TTC549 (cell line): ENCODE measurements around the gene RCAN2.

Experiments
- FAIRE-seq: peaks from 2 replicates; lab custom pipeline; 2012; peaks lifted over from hg19 to GRCh38; lab: Jason Lieb, UNC

RCAN2 gene

GRCh38 chr6:46331461-46331860 is 159.8 kb downstream of the RCAN2 start:
- no peak for FAIRE-seq

GRCh38 chr6:46329568-46329967 is 161.7 kb downstream of the RCAN2 start:
- FAIRE-seq, result no peak

DNA sequence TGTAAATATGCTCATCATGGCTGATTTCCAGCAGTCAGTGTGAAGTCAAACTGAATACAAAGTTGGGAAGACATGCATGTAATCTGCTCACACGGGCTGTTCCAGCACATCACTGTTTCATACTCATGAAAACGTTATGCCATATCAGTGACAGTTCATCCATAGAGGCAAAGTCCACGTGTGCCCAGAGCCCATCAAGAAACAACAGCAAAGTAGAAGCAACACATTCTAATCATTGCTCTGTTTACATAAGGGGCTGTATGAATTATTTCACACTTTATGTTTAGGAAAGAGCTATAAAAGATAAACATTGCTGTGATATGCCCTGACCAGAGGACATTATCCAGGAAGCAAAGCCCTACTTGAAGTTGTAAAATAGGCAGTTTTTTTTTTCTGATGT is 163.5 kb downstream of the RCAN2 start:
- no peak for FAIRE-seq

- no peak for FAIRE-seq
These were observed 165.4 kb downstream of the RCAN2 start for GRCh38 chr6:46325561-46326530.

DNA sequence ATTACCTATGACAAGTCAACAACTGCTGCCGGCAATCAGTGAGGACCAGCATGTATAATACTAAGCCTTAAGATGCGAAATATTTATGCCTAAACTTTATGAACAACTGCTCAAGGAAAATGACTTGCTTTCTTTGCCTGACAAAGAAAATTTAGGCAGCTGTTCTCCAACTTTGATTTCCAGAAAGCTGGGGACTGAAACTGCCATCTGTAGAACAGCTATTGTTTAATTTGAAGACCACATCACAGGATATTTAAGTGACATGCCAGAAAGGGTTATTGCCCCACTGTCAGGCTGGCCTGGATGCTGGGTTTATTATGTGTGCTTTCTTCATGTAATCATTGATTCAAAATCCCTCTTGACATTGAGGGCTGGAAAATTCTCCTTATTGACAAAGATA is 166.5 kb downstream of the RCAN2 start:
- no peak for FAIRE-seq

DNA sequence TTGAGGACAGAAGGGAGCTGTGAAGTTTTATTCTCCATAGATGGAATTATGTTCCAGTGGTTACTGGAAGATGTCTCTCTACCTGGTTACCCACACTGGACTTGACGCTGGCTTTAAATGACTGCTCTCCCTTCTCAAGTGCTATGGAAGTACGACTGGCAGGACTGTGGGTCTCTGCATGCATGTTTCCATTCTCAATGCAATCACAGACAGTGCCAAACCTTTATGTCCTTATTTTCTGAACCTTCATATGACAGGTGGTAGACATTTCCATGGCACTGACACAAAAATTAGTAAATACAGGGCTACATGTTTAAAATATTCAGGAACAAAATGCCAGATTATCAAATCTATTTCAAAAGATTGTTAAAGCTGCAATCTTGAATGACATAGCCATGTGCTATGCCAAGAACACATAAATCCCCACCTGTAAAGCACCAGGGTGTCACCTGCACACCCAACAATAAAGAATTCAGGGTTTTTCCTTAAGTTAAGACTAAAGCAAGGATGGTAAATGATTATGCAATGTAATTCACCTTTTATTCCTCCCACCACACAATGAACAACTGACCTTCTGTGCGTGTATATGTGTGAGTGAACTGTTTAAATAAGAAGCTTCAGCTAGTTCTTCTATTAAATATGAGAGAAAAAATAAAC is 167.2 kb downstream of the RCAN2 start:
- no peak for FAIRE-seq

DNA sequence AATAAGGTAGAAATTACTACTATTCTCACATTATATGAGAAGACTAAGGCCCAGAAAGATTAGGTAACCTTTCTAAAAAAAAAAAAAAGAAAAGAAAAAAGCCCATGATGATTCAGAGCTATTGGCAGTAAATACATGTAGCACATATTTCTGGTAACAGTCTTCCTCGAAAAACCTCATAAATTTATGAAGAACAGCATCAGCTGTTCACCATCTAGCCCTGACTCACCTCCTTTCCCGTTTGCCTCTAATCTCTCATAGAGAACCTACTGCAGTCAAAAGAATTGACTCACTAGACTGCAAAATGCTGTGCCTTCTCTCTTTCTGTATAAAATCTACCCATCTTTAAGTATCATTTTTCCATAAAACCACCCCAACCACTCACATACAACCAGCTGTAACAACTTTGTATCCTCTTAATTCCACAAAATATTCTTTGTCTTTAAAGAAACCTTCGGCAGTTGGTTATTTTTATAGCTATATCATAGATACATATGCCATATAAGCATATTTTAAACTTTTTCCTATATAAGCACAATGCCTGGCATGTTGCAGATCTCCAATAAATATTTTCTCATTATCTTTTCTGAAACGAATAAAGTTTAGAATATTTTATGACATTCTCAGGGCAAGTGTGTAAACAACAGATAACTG is 167.8 kb downstream of the RCAN2 start:
- FAIRE-seq, result no peak

- FAIRE-seq, result no peak
These were observed 170.7 kb downstream of the RCAN2 start for GRCh38 chr6:46320505-46320904.

- FAIRE-seq, result no peak
These were observed 175.7 kb downstream of the RCAN2 start for GRCh38 chr6:46315589-46315988.

- no peak for FAIRE-seq
These were observed 178.6 kb downstream of the RCAN2 start for GRCh38 chr6:46312654-46313053.

GRCh38 chr6:46310196-46310595 is 181.1 kb downstream of the RCAN2 start:
- no peak for FAIRE-seq

DNA sequence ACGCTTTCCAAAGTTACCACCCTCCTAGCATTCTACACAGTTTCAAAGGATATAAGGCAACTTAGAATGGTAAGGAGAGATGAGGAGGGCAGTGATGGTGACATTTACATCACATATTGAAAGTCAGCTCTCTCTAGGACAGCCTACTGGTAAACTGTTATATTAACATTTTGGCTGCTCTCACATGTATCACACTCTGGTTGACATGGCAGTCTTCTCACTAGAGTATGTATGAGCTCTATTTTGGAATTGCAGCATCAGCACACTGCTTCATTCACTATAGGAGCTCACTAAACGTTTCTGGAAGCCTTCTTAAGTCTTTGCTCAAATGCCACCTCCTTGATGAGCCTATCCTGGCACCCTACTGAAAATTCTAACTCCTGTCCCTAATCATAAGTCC is 184.8 kb downstream of the RCAN2 start:
- FAIRE-seq, result no peak

DNA sequence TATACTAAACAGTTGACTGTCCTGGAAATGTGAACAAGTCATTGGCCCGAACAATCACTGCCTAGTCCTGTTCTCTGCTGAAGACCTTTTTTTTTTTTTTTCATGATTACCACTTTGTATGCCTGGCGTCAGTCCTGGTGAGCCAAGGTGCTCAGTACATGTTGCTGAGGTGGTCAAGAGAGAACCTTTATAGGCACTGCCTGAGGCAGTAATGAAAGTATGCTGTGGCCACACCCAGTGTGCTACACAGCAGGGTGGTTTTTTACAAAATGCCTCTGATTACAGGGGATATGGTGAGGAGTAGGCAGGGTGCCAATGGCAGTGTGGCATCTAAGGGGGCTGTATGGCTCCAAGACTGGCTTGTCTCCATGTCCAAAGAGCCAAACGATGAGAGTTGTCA is 185.4 kb downstream of the RCAN2 start:
- FAIRE-seq, result no peak

GRCh38 chr6:46305236-46305635 is 186.0 kb downstream of the RCAN2 start:
- no peak for FAIRE-seq

DNA sequence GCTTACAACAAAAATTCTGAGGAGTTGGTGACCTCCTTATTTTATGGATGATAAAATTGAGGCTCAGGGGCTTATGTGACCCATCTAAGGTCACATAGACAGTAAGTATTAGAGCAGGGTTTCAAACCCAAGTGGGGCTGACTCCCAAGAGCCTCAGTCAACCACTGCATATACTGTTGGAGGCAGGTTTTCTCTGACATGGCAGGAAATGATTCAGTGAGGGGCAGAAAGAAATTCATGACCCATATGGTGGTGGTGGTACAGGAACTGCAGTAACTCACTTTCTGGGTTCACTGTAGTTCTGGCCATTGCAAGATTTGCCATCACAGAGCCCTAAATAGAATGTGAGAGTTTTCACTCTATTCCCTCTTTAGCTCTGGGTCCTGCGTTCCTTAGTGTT is 188.4 kb downstream of the RCAN2 start:
- no peak for FAIRE-seq

- FAIRE-seq, result no peak
These were observed 189.1 kb downstream of the RCAN2 start for GRCh38 chr6:46302176-46302575.

GRCh38 chr6:46299253-46299652 is 192.0 kb downstream of the RCAN2 start:
- FAIRE-seq, result no peak

DNA sequence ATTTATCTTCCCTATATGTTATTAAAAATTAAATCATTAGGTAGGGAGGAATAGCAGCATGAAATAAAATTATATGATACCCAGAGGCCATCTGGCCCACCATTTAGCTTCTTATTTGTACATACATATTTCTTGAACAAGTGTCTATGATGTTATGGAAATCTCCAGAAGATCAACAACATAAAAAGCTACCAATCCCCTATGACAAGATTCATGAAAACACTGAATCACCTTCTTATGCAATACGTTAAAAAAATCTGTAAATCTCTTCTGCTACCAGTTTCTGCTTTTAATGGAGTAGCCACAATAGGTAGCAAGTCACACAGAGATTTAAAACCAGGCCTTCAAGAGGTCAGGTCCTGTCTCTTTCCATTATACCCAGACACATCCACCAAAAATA is 194.7 kb downstream of the RCAN2 start:
- FAIRE-seq, result no peak

GRCh38 chr6:46293641-46294316 is 197.5 kb downstream of the RCAN2 start:
- no peak for FAIRE-seq

GRCh38 chr6:46291880-46292279 is 199.4 kb downstream of the RCAN2 start:
- FAIRE-seq, result no peak

DNA sequence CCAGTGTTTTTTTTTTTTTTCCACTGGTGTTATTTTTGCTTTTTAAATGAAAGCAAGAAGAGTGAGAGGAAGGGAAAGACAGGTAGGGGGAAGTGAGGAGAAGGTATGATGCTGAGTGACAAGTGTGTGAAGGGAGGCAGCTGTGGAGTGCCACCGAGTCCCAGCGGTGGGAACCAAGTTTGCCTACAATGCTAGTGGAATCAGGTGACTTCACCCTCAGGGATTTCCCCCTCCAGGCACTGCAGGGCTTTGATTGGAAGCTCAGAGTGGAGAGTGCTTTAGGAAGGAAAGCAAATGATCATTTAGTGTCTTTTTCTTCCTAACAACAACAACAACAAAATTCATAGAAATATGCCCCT is 200.0 kb downstream of the RCAN2 start:
- no peak for FAIRE-seq

DNA sequence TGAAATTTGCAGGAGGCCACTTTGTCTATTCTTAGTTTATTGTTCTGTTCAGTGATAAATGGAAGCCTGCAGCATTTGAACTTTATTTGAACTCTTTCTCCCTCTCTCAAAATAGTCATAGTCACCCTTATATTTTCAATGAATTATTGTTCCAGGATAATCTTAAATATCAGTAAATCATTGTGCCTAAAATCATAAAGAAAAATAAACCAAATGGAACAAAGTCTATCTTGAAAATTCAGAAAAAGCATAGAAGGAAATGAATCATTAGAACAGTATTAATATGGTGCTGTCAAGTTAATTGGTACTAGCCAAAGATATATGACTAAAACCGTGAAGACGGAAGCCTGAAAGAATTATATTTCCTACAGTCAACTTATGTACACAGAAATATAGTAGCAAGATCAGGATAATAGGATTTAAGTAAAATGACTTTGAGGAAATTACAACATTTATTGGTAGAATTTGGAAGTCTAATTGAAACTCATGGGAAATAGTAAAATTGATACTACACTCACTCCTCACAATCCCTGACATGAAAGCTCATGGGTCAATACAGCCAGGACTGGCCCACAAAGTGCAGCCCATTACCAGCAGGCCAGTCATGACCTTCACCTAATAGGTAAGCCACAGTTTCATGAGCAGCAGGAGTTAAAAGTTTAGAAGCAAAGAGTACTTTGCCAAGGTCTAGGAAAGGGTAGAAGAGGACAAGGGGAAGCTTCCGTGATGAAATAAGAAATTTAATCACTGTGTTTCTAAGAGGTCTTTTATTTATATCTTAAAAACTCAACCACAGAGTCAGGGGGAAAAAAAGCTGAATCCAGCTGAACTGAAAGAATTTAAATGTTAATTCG is 200.6 kb downstream of the RCAN2 start:
- FAIRE-seq, result no peak
